Cardiac fibroblast (primary cell): Measurements from ENCODE around the gene RABGAP1.
A peak's percentile ranks its signal among the peaks of the same experiment; 100 is the strongest.

ENCODE experiments used
- DNase-seq, 2 donors: peaks; one replicate each; pipeline versions ENCODE4 v3.0.0 to v3.0.0-alpha.2; 2010; ENCODE audit warnings: low read depth in 2 of 2
- H3K4me3 ChIP-seq, 2 donors: replicated peaks in 1 of 2; 1 replicate in 1 of 2; 2 replicates in 1 of 2; pipeline ENCODE4 v1.5.1; 2011; ENCODE audit warnings: low read depth in 2 of 2, low read length in 2 of 2, mild to moderate bottlenecking in 2 of 2, moderate library complexity in 1 of 2
- TF ChIP-seq, protein P1 (sequence below): IDR thresholded peaks from one replicate; pipeline ENCODE4 v1.5.1; 2011; ENCODE audit warnings: low read depth, mild to moderate bottlenecking, low read length, inconsistent platforms

The RABGAP1 gene

DNA sequence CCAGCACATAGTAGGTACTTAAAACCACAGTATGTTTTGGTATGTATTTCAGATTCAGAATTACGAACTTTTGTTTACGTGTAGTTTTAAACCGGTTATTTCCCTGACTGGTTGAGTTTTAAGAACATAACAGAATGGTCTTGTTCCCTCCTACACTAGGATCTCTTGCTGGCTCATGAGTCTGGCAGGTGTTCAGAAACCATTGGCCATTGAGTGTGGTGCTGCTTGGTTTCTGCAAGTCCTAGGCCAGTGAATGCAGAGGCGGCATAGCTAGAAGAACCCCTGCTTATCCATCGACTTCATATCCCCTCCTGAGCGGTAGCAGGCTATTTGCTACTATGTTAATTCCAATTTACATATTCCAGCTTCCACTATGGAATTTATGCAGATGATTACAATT is 158.2 kb downstream of the RABGAP1 start:
- no peak for DNase-seq
- no peak overlapping the region for H3K4me3 ChIP-seq
- TF ChIP-seq, protein P1, sequence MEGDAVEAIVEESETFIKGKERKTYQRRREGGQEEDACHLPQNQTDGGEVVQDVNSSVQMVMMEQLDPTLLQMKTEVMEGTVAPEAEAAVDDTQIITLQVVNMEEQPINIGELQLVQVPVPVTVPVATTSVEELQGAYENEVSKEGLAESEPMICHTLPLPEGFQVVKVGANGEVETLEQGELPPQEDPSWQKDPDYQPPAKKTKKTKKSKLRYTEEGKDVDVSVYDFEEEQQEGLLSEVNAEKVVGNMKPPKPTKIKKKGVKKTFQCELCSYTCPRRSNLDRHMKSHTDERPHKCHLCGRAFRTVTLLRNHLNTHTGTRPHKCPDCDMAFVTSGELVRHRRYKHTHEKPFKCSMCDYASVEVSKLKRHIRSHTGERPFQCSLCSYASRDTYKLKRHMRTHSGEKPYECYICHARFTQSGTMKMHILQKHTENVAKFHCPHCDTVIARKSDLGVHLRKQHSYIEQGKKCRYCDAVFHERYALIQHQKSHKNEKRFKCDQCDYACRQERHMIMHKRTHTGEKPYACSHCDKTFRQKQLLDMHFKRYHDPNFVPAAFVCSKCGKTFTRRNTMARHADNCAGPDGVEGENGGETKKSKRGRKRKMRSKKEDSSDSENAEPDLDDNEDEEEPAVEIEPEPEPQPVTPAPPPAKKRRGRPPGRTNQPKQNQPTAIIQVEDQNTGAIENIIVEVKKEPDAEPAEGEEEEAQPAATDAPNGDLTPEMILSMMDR, result no peak

DNA sequence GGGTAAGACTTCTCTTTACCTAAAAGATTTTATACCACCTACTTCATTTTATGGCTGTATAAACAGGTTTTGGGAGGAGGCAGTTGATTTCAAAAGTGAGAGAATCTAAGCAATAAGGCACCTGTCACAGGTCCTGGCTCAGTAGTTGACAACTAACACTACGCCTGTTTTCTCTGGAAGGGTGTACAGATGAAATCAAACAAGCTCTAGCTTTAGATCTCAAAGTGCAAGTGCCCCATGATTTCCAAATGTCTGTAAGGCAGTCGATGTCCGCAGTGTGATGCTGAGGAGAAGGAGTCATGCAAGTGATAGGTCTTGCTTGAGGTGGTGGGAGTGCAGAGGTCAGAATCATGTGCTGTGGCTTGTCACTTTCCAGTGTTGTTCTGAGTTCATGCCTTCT is 158.7 kb downstream of the RABGAP1 start:
- no peak overlapping the region for H3K4me3 ChIP-seq
- TF ChIP-seq, protein P1, result no peak
- no peak for DNase-seq

DNA sequence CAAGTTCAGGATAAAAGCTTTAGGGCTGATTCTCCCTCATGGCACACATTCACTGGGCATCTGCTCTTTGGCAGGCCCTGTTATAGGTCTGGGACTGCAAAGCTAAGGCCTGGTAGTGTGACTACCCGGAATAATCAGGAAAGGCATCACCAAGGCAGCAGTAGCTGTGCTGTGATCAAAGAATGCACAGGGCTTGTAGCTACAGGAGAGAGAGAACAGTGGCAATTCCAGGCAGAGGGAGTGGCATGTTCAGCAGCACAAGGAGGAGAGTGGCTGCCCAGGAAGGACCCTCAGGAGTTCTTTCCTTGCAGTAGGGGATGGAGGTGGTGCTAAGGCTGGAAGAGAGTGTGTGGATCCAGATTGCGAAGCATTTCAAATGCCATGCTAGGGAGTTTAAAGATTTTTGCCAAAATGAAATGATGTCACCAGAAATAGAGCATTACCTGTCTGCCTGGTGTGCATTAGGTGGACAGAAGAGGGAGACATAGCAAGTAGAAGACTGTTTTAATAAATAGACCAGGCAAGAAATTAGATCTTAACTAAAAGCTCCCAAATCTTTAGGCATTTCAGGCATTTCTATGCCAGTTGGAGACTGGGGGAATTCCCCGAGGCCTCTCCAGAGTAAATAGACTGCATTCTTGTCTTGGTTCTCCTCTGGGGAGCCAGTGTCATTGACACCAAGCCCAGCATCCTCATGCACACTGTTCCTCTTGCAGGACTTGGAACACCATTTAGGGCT is 161.7 kb downstream of the RABGAP1 start:
- peak in 1 of 2 donors; percentile 18 for DNase-seq

DNA sequence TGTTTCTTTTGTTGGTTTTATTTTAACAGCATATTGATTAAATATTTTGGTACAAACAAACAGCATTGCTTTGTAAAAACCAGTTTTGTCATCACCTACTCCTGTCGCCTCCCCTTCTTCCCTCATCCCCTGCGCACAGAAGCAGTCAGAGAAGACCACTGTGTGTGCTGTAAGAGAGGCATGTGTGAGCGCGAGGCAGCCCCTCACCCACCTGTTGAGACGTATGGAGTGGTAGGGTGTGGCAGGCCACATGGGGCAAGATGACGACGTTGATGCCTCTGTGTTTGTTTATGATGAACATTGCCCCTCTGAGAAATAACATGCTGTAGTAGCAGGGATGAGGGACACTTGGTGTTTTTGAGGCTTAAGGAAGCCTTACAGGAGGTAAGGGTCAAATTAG is 164.0 kb downstream of the RABGAP1 start:
- no peak overlapping the region for H3K4me3 ChIP-seq
- no peak for DNase-seq
- TF ChIP-seq, protein P1, result no peak

More for the DNA sequence above, 161.7 kb downstream of the RABGAP1 start:
- TF ChIP-seq, protein P1, result peak; percentile 17
- no peak overlapping the region for H3K4me3 ChIP-seq

DNA sequence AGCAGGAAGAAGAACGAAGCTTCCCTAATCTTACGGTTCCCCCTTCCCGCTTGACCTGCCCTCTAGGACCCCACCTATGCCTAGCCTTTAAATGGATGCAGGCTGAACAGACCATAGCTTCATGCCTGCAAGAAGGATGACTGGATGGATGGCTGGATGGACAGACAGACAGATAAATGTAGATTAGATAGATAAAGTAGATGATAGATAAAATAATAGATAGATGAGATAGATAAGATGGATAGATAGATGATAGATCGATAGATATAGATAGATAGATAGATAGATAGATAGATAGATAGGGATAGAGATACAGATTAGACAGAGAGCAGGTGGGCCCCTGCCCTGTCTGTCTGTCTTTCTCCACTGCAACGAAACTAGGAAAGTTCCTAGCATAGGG is 164.7 kb downstream of the RABGAP1 start:
- no peak for DNase-seq
- TF ChIP-seq, protein P1, result no peak
- H3K4me3 ChIP-seq, result no peak overlapping the region

DNA sequence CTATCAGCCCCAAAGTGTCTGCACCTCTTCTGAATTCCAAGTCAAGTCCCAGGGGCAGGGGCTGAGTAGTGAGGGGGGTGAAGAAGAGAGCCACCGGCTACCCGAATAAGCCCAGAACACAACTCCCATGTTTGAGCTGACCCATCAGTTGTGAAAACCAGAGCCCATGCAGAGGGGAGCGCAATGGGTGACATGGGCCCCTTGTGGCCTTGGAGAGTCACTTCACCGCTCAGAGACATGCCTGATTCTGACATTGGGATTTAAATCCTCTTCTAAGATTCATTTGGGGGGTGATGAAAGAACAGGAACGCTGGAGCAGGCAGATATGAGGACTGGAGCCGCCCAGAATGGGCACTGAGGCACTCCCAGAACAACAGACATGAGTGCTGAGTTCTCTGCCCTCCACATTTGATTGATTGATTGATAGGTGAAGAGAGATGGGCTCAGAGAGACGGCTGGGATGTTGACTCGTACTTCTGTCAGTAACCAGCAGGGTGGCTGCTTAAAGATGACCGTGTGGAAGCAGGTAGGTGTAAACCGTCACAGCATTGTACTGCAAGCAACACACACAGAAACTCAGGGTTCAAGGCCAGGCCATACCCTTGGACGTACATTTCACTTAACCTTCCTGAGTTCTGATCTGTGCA is 166.9 kb downstream of the RABGAP1 start:
- no peak for DNase-seq
- TF ChIP-seq, protein P1, result no peak
- no peak overlapping the region for H3K4me3 ChIP-seq
